GM21619 (cell line): ENCODE data around the gene AGBL1.

Source experiments
- ATAC-seq: cut with Tn5 transposase; IDR thresholded peaks from one replicate; pipeline ENCODE4 v1.9.1; 2021; ENCODE audit not compliant: unreplicated experiment

AGBL1 gene

DNA sequence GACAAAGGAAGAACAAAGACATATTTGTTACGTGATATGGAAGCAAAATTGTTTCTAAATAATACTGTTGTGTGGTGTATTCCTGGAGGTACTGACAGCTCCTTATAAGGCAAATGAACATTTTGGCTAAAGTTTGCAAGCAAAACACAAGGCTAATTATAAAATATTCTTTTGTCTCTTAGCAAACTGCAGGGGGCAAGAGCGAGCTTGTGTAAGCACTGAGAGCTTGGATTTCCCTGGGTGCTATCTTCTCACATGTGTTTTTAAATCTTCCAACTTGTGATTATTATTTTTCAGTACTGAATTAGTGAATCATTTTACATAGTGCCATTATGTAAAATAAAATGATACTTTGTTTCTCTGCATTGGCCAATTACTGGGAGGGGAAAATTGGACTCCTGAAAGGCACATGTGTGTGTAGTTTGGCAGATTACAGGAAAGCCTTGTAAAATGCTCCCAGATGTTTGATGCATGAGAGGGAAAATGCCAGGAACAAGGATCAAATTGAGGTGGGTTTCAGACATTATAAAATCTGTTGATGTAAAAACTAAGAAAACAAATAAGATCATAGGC, 611.5 kb downstream of the AGBL1 start:
- no peak for ATAC-seq

DNA sequence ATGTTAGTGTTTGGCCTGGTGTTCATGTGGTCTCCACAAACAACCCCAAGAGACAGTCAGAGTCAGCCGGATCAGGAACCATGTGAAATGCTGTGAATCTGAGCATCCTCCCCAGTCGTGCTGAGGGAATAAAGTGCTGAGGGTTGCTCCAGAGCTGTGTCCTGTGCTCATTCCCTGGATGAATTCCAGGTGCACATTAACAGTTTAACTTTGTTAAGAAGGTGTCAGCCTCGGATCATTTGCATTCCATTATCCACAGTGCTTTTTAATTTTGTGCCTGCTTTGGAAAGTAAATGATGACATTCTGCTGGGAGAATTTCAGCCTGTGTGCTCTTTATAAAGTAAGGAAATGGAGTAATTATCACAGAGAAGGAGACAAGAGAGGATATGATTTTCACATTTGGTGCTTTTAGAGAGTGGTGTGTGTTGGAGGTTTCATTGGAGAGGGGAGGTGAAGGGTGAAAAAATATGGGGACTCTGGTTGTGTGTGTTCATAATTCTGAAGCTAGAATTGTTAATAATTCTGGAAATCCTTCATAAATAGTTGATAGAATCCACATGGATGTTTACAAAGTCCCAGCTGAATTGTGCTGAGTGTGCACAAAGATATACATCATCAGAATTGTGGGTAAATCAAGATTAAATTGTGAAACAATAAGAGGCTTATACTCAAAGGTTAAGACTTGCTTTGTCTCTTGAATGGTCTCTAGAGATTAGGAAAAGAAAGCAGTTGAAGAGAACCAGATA, 621.4 kb downstream of the AGBL1 start:
- ATAC-seq: no peak

DNA sequence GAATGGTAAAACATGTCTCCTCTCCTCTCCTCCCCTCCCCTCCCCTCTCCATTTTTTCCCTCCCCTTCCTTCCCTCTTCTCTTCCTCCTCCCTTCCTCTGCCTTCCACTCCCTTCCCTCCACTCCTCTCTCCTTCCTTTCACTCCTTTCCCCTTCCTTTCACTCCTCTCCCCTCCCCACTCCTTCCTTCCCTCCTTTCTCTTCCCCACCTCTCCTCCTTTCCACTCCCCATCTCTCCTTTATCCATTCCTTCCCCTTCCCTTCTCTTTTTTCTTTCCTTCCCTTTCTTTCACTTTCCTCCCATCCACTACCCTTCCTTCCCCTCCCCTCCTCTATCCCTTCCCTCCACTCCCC, 621.9 kb downstream of the AGBL1 start:
- no peak for ATAC-seq

DNA sequence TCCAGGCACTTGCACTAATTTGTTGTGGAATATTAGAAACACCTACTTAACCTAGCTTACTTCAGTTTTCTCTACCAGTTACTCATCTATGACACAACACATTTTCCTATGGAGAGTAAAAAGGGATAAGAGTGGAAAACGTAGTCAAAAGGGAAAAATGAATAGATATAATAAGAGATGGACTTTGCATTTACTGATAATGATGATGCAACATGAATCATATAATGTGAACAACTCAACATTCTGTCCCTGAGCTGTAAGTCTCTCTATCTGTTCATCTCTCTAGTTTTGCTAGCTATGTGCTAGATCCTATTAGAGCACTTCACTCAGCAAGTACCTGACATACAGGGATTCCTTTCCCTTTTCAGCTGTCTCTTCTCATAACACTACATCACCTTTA, 627.1 kb downstream of the AGBL1 start:
- no peak for ATAC-seq

DNA sequence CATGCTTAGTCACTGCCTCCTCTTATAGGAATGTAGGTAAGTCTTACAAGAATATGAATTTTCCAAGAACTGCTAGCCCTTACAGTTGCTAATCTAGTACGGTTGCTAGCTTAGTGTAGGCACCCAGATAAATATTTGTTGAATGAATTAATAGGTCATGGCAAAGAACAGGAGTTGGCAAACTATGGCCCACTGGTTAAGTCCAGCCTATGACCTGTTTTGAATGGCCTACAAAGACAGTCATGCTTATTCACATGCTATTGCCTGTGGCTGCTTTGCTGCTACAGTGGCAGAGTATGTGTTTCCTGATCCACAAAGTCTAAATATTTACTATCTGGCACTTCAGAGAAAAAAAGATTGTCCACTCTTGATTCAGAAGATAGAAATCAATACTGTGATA, 631.8 kb downstream of the AGBL1 start:
- no peak for ATAC-seq

DNA sequence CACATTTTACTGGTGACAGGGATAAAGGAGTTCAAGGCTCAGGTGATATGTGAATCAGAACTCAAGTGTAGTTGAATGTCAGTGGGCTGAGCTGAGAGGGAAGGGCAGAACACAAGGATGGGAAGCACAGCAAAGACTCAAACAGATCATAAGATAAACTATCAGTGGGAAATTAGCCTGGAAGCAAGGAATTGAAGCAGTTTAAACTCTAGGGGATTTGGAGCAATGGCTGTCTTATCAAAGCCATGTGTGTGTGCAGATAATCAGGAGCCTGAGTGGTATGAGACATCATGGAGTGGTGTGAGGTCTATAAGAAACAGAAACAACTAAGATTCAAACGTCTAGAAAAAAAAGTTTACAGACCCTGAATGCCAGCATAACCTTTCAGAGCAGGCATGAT, 634.6 kb downstream of the AGBL1 start:
- no peak for ATAC-seq

DNA sequence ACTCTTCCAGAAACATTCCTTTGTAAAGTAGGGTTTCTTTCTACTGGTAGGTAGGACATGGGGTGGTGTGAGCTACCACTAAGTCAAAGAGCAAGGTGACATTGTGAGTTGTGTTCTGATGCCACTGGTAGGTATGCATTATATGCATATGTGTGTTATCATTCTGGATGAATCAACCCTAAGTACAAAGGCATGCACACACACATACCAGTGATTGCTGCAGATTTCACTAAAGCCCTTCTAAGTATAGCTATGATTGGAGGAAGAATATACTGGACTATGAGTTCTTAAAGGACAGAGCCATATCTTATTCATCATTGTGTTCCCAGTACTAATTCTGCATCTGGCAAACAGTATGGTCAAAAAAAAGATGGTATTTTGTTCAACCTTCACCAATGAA, 646.0 kb downstream of the AGBL1 start:
- ATAC-seq: no peak

DNA sequence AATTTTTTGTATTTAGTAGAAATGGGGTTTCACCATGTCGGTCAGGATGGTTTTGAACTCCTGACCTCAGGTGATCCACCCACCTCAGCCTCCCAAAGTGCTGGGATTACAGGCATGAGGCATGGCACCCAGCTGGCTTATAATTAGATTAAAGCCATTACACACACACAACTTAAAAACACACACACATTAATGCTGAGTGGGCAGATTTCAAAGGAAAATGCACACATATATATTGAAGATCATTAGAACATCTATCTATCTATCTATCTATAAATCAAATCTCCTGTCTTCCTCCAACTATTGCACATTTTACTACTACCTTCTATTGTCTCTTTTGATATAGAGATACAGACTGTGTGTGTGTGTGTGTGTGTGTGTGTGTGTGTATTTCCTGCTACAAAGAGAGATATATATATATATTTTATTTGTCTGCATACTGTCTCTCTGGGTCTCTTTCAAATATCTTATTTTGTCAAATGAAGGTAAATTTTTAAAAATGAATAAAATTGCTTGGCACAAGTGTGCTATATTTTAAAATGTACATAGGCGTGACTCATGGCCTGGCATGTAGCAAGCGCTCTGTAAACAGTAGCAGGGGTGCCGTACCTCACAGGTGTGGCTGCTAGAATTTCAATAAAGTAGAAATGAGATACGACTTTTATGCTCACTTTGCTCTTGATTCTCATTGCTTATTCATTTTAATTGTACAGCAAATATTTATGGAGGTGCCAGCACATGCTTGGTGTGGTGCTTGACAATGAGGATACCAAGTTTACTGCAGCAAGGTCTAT, 655.8 kb downstream of the AGBL1 start:
- no peak for ATAC-seq

DNA sequence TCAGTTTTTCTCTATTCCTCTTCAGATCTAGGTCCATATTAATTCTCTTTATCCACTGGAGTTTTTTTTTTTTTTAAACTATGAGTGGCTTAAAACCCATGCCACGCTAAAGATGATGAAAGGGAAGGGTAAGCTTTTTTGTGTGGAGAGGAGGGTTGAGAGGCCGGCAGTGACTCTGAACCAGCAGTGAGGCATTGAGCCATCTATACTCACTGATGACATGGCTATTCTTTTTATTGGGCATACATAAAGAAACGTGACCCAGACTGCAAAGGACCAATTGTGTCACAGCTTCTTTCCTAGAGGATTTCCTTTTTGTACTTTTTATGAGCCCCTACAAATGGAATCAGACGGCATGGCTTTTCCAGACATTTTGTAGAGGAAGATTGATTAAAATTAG, 662.2 kb downstream of the AGBL1 start:
- no peak for ATAC-seq

DNA sequence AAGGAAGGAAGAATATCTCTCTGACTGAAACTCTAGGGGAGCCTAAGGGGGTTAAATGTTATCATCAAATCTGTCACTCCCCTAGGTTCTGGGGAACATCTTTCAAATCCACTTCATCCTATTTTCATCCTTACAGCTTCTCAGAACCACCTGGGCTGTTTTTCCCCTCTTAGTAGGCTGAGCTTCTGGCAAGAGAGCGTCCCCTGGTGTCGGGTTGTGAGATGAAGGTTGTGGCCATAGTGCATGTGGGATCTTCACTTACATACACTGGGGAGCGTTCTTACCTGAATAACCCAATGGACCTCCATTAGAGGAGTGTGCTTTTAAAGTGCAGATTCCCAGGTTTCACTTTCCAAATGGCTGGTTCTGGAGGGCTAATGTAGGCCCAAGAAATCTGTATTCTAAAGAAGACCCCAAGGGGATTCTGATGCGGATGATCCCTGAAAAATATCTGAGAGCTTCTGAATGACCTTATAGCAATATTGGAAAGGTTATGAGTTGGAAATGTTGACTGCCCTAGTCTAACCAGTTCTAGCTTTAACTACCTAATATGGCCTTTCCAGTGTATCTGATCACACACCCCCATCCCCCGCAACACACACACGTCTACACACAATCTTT, 663.7 kb downstream of the AGBL1 start:
- ATAC-seq: no peak

DNA sequence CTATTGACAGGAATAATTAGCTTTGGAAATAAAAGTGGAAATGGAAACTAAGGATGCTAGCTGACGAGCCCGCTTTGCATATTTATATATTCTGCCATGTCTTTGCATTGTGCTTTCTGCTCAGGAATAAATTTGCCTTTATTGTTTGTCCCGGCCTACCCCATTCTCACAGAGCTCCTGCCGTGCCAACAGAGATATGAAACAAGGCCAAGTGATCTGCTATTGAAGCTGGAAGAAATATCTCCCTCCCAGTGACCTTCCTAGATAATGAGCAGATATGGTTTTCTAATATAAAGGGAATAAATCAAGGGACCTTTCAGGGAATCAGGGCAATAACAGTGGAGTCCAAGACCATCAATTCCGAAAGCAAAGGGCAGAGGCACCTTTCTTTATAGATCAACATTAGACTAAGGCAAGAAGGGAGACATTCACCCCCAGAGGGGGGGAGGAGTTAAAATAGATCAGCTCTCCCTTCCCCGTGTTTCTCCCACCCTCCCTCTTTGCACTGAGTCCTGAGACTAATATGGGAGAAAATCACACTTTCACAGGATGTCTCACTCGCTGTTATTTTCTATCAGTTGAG, 664.6 kb downstream of the AGBL1 start:
- ATAC-seq: no peak

DNA sequence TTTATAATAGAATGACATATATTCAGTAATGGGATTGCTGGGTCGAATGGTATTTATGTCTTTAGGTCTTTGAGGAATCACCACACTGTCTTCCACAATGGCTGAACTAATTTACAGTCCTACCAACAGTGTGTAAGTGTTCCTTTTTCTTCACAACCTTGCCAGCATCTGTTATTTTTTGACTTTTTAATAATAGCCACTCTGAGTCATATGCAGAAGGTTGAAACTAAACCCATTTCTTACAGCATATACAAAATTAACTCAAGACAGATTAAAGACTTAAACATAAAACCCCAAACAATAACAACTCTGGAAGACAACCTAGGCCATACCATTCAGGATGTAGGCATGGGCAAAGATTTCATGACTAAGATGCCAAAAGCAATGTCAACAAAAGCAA, 671.4 kb downstream of the AGBL1 start:
- ATAC-seq: no peak

DNA sequence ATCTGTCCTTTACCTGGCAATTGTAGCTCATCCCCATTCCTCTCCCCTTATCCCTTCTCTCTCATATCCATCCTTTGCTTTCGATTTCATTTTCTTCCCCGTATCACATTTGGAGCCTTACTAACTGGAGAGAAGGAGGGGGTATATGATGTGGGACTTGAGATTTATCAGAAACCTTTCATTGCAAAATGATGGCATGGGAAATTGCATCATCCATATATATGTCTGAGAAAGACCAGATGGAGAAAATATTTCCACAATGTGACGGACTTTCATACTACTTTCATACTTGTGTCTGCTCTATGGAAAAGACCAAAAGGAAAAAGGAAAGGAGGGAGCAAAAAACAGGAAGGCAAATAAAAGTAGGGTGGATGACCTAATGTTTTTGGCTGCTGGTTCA, 675.2 kb downstream of the AGBL1 start:
- no peak for ATAC-seq

DNA sequence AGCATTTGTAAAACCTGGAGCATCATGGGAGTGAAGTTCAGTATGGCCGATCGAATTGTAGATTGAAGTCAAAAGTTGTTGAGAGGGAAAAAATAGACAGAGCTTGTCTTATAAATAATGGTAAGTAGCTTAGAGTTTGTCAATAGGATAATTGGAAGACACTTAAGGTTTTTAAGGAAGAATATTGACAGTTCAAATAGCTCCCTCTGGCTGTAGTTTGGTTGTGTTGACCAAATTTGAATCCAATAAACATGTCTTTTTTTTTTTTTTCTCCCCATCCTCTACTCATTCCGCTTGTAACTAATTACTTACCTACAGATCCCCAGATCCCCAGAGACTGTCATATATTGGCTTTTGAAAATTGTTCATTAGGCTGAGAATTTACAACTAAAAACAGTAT, 677.0 kb downstream of the AGBL1 start:
- no peak for ATAC-seq

DNA sequence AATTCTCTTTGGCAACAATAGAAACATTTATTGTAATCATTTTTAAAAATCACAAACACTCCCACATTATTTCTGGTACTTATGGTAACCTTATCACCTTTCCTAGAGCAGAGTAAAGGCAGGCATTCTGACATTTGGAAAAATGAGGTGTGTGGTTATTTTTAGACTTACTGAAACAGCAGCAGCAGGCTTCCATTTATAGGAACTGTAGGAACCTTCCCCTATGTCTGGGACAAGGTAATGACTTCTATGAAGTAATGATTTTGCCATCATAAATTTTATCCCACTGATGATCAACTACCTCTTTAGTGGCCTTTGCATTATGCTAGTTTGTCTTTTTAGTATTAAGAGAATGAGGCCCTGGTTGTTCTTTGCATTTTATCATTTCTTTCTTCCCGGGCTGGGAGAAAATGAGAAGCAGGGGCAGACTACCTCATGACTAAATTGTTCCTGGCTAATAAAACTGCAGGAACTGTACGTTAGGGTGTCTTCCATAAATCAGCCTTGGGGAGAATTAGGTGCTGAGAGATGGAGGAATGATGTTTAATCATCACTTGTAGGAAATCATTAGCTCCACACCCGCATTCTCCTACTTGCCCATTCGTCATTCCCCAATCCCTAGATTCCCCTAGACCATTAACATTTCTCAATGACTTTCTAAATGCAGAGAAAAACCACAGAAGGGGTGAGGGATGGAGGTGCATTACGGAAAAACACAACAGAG, 680.3 kb downstream of the AGBL1 start:
- ATAC-seq: no peak

DNA sequence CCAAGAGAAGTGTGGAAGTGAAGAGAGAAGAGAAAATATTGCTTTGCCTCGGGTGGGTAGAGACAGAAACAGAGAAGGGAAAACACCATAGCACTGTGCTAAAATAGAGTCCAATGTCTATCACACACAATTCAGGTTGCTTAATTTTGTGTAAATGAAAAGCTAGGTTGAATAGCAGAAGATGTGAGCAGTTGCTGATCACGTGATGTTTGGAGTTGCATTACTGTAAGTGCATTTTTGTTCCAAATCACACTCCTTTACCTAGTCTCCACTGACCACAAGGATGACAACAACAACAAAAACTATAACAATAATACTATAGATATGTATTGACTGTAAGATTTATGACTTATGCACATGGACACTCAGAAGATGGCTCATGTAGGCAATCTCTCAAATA, 683.2 kb downstream of the AGBL1 start:
- ATAC-seq: no peak

DNA sequence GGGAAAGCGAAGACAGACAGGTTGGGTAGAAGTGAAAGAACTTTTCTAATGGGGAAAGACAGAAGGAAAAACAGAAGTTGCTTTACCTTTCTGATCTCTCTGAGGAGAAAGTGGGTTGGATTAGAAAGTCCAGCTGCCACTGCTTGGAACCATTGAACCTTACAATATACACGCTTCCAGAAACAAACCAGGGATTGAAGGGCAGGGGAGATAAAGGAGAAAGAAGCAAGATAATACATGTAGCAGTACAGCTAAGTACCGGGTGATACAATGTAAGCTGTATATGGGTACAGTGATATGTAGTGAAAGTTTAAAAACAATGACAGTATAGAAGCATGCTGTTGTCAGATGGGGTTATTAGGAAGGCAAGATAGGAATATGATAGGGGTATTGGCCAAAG, 684.4 kb downstream of the AGBL1 start:
- ATAC-seq: no peak

DNA sequence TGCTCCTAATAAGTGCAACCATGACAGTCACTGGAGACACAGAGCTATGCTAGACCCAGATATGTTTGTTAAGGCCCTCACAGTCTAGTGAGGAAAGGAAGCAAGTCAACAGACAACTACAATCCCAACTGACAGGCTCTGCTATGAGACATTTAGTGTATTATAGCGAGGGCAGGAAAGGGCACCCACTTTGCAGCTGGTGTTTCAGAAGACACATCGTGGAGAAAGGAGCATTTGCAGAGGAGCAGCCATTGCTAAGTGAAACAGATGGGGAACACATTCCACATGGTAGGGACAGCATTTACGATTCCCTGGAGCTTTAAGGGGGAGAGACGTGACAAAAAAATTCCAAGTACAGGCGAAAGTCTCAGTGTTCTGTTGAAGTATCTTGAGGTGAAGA, 685.6 kb downstream of the AGBL1 start:
- no peak for ATAC-seq

DNA sequence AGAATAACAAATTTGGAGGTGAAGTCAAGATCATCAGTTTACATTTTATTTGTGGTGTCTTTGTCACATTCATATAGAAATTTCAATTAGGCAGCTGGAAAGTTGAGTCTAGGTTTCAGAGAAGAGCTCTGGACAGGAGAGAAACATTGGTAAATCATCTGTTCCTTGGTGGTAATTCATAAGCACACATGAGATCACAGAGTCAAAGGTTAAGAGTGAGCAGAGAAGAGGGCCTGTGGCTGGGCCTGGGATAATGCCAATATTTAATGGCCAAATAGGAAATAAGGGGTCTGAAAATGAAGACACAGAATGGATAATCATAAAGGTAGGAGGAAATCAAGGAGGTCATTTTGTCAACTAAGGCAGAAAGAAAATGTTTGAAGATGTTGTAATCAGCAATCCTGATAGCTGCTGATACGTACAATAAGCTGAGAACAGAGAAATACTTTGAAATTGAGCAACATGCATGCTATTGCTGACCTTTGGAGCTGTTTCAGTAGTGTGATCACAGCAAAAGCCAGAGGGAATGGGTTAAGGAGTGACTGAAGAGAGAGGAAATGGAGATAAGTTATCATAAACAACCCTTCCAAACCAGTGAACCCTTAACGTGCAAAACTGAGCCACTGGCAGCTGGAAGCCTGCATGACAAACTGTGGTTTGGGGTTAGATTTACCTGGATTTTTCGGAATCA, 692.8 kb downstream of the AGBL1 start:
- ATAC-seq: no peak

DNA sequence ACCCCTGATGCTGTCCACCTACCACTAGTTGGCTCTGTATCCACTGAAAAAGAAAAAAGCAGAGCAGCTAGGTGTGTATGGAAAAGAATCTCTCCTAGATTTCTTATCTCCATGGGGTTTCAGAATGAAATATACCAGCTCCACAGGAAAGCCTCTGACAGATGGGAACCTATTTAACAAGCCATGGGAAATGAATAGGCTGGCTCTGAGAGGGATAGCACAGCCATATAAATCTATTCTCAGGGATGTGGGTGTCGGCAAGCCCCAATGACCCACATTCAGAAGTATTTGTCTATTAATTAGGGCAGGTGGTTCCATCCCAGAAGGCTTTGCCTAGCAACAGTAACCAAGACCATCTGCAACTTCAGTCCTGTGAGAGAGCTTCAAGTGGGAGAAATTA, 694.1 kb downstream of the AGBL1 start:
- no peak for ATAC-seq
